Vagina (tissue), 2 donors: ENCODE measurements around the gene RABAC1. TPM values are rescaled to one million over a fixed set of nuclear protein-coding genes. Genes with fewer than 3 reads are reported as not detected.

Experiments
- DNase-seq, 2 donors: peaks; one replicate each; pipeline ENCODE4 v3.0.0-alpha.2; 2017; ENCODE audit errors: extremely low spot score in 2 of 2
- H3K27ac ChIP-seq: fragments of 200-600 bp; sonication (generic); one replicate; pipeline ENCODE4 v1.5.1; 2019
- H3K27me3 ChIP-seq: fragments of 200-600 bp; sonication (generic); one replicate; pipeline ENCODE4 v1.5.1; 2019
- H3K36me3 ChIP-seq, 2 donors: fragments of 200-600 bp; sonication (generic); one replicate each; pipeline ENCODE4 v1.5.1; 2017 to 2019
- H3K4me1 ChIP-seq: fragments of 200-600 bp; sonication (generic); one replicate; pipeline ENCODE4 v1.5.1; 2019
- H3K4me3 ChIP-seq, 2 donors: fragments of 200-600 bp; sonication (generic); 1 replicate in 1 of 2; 2 replicates in 1 of 2; pipeline ENCODE4 v1.5.1; 2016 to 2019
- H3K9me3 ChIP-seq: fragments of 200-600 bp; sonication (generic); one replicate; pipeline ENCODE4 v1.5.1; 2019
- POLR2A ChIP-seq, 2 donors: fragments of 450-650 bp; IDR thresholded peaks; one replicate each; pipeline ENCODE4 v1.6.1; 2017; ENCODE audit warnings: antibody characterized with exemption in 2 of 2, mild to moderate bottlenecking in 2 of 2, moderate library complexity in 2 of 2
- POLR2AphosphoS5 ChIP-seq, 2 donors: sonication (generic); formaldehyde crosslinking; IDR thresholded peaks; one replicate each; pipeline ENCODE4 v1.9.0; 2017; ENCODE audit warnings: antibody characterized with exemption in 2 of 2, mild to moderate bottlenecking in 2 of 2, low read depth in 1 of 2; ENCODE audit not compliant: insufficient read depth in 1 of 2
- intact Hi-C: fragments of 100-400 bp; cut with DNase I; formaldehyde crosslinking; loops from one replicate; pipeline ENCODE4 v1.15.1; 2023
- total RNA-seq: library from RNA; depleted of rRNA; stranded (reverse); fragments of >200 nt; gene quantifications from one replicate; pipeline ENCODE4 v1.2.3, GENCODE V29; 2016
- TF ChIP-seq, protein P1 (sequence below), 3 experiments: fragments of 450-650 bp in 2 of 3; fragments of 200-600 bp in 1 of 3; sonication (generic) in 1 of 3; IDR thresholded peaks; one replicate each; pipeline ENCODE4 v1.5.1; 2017 to 2019; ENCODE audit warnings: antibody characterized with exemption in 3 of 3, mild to moderate bottlenecking in 2 of 3, moderate library complexity in 2 of 3

Gene RABAC1
- total RNA-seq, 1 donor from 2014 or later: 263 TPM

DNA sequence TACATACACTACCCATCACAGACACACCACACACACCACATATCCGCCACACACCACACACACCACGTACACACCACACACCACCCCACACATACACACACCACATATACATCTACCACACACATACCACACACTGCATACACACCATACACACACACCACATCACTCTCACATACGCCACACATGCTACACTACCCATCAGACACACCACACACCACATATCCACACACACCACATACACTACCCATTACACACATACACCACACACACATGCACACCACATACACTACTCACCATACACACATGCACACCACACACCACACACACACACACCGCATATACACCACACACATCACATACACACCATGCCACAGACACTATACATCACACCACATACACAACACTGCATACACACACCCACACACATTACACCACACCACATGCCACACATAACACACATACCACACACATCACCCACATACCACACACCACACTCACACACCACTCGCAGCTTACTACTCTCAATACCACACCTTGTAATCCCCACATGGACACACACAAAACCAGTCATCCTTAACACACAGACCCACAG is 40.4 kb downstream of the RABAC1 start:
- Histone ChIP-seq H3K27me3 (peaks cover 12% of the 10 kb centered on the region), H3K4me1 (peaks cover 4% of the 10 kb centered on the region), H3K9me3 (no peaks in the 10 kb centered on the region), H3K27ac (no peak overlapping the region), H3K36me3 (no peaks in the 10 kb centered on the region), H3K4me3 (no peak overlapping the region)
- DNase-seq: no peak
- TF ChIP-seq POLR2A (IDR thresholded peaks at IDR 0.05) (no peak), POLR2AphosphoS5 (IDR thresholded peaks at IDR 0.05; ENCODE audit: insufficient read depth in 1 of 2, low read depth in 1 of 2) (no peak)
- TF ChIP-seq, protein P1, sequence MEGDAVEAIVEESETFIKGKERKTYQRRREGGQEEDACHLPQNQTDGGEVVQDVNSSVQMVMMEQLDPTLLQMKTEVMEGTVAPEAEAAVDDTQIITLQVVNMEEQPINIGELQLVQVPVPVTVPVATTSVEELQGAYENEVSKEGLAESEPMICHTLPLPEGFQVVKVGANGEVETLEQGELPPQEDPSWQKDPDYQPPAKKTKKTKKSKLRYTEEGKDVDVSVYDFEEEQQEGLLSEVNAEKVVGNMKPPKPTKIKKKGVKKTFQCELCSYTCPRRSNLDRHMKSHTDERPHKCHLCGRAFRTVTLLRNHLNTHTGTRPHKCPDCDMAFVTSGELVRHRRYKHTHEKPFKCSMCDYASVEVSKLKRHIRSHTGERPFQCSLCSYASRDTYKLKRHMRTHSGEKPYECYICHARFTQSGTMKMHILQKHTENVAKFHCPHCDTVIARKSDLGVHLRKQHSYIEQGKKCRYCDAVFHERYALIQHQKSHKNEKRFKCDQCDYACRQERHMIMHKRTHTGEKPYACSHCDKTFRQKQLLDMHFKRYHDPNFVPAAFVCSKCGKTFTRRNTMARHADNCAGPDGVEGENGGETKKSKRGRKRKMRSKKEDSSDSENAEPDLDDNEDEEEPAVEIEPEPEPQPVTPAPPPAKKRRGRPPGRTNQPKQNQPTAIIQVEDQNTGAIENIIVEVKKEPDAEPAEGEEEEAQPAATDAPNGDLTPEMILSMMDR (IDR thresholded peaks at IDR 0.05): no peak
- intact Hi-C loops: no loop called here

DNA sequence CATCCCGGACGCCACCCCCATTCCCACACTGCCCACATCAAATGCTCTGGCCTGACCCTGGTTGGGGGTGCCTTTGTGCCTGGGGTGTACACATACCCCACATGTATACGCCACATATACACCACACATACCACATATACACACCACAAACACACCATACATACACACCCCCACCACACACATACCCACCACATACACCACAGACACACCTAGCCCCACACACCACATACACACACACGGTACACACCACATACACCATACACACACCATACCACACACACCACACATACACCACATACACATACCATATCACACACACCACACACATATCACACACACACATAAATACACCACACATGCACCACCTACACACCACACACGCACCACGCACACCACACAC is 41.0 kb downstream of the RABAC1 start:
- H3K9me3 ChIP-seq: no peaks in the 10 kb centered on the region
- no peak overlapping the region for H3K4me3 ChIP-seq
- H3K4me1 ChIP-seq: peaks cover 9% of the 10 kb centered on the region
- H3K27ac ChIP-seq: no peak overlapping the region
- intact Hi-C loops: no loop called here
- no peak for DNase-seq
- no peaks in the 10 kb centered on the region for H3K36me3 ChIP-seq
- H3K27me3 ChIP-seq: peaks cover 12% of the 10 kb centered on the region
- TF ChIP-seq POLR2AphosphoS5 (IDR thresholded peaks at IDR 0.05; ENCODE audit: insufficient read depth in 1 of 2, low read depth in 1 of 2): no peak
- TF ChIP-seq, protein P1 (IDR thresholded peaks at IDR 0.05): no peak
- TF ChIP-seq POLR2A (IDR thresholded peaks at IDR 0.05): no peak

DNA sequence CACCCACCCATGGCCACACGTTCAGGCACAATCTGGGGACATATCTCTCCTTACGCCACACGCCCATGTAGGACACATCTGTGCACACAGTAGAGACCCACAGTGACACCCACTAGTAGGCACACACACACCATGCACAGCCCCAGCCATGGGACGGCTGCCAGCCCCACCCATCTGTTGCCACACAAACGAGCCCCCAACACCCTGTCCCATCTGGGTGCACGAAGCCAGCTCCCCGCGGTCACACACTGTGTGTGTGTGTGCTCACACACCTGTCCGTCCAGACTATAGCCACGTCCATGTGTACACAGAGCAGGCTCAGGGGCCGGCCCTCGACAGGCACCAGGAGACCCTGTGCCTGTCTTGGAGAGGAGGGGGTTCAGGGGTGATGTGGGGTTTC is 41.4 kb downstream of the RABAC1 start:
- TF ChIP-seq POLR2A (IDR thresholded peaks at IDR 0.05) (no peak), POLR2AphosphoS5 (IDR thresholded peaks at IDR 0.05; ENCODE audit: insufficient read depth in 1 of 2, low read depth in 1 of 2) (no peak)
- TF ChIP-seq, protein P1 (IDR thresholded peaks at IDR 0.05): no peak

DNA sequence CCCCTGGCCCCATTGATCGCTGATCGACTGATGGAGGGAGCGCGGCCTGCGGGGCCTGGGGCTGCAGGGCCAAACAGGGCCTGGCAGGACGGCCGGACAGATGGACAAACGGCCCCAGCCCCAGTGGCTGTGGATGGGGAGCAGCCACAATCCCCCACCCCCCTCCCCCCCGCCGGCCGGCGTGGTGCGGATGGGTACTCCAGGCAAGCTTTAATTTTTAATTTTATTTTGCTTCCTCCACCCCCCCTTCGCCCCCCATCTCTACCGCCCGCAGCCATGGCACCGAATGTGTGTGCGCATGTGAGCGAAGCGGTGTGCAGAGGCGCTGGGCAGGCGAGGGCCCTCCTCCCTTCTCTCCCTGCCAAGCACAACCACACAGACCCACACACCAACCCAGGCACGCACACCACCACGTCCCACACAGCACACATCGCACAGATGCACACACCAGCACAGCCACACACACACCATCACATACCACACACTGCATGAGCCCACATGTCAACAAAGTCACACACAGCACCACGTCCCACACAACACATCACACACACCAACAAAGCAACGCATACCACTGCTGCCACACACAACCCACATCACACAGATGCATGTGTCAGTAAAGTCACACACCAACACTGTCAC is 43.2 kb downstream of the RABAC1 start:
- Histone ChIP-seq H3K27ac (no peak overlapping the region), H3K4me3 (no peak overlapping the region), H3K4me1 (peaks cover 14% of the 10 kb centered on the region), H3K36me3 (no peaks in the 10 kb centered on the region), H3K27me3 (peaks cover 7% of the 10 kb centered on the region), H3K9me3 (no peaks in the 10 kb centered on the region)
- TF ChIP-seq POLR2AphosphoS5 (IDR thresholded peaks at IDR 0.05; ENCODE audit: insufficient read depth in 1 of 2, low read depth in 1 of 2) (no peak), POLR2A (IDR thresholded peaks at IDR 0.05) (no peak)
- TF ChIP-seq, protein P1 (IDR thresholded peaks at IDR 0.05): no peak
- DNase-seq: no peak
- intact Hi-C loops: no loop called here

More for the DNA sequence above, 41.4 kb downstream of the RABAC1 start:
- Histone ChIP-seq H3K9me3 (no peaks in the 10 kb centered on the region), H3K36me3 (no peaks in the 10 kb centered on the region), H3K4me1 (peaks cover 14% of the 10 kb centered on the region), H3K4me3 (no peak overlapping the region), H3K27me3 (peaks cover 12% of the 10 kb centered on the region), H3K27ac (no peak overlapping the region)
- DNase-seq: no peak
- intact Hi-C loops: no loop called here
